H1 (cell line): ENCODE measurements around the gene PROKR1. TPM values are rescaled to one million over a fixed set of nuclear protein-coding genes. Genes with fewer than 3 reads are reported as not detected.

ENCODE experiments used
- CTCF ChIA-PET: fragments of 300-600 bp; sonication (Branson Sonifier 250); formaldehyde crosslinking; loops from one replicate; lab custom pipeline; 2021; ENCODE audit not compliant: partially characterized antibody; lab: Charles Lee
- POLR2A ChIA-PET: fragments of 300-600 bp; sonication (Branson Sonifier 250); formaldehyde crosslinking; loops from one replicate; lab custom pipeline; 2021; ENCODE audit warnings: inconsistent platforms; ENCODE audit not compliant: partially characterized antibody; lab: Charles Lee
- DNase-seq, 2 experiments: peaks; one replicate each; pipeline versions ENCODE4 v3.0.0 to v3.0.0-alpha.2; 2010 to 2022; ENCODE audit warnings: low spot score in 2 of 2, low read depth in 1 of 2, mixed read lengths in 1 of 2
- FAIRE-seq: peaks from 2 replicates; lab custom pipeline; 2011; peaks lifted over from hg19 to GRCh38; lab: Jason Lieb, UNC
- H2AFZ ChIP-seq: 2 replicates; pipeline ENCODE4 v1.8.1; 2012; ENCODE audit warnings: low read length, inconsistent platforms
- H2AK5ac ChIP-seq: 2 replicates; pipeline ENCODE4 v1.6.1; 2013; ENCODE audit warnings: low read depth, low read length
- H2BK120ac ChIP-seq: replicated peaks from 2 replicates; pipeline ENCODE3; 2013; ENCODE audit warnings: low read depth, low read length, inconsistent platforms
- H2BK12ac ChIP-seq: 2 replicates; pipeline ENCODE4 v1.6.1; 2013; ENCODE audit warnings: low read depth, low read length
- H2BK15ac ChIP-seq: 2 replicates; pipeline ENCODE4 v1.6.1; 2013; ENCODE audit warnings: low read length
- H2BK20ac ChIP-seq: 2 replicates; pipeline ENCODE4 v1.6.1; 2013; ENCODE audit warnings: low read length
- H2BK5ac ChIP-seq: 2 replicates; pipeline ENCODE4 v1.6.1; 2013; ENCODE audit warnings: low read depth, low read length
- H3K14ac ChIP-seq: 2 replicates; pipeline ENCODE4 v1.6.1; 2013; ENCODE audit warnings: inconsistent platforms; ENCODE audit not compliant: insufficient read length
- H3K18ac ChIP-seq: 2 replicates; pipeline ENCODE4 v1.6.1; 2013; ENCODE audit warnings: low read length; ENCODE audit errors: extremely low read depth
- H3K23ac ChIP-seq: 2 replicates; pipeline ENCODE4 v1.6.1; 2013; ENCODE audit warnings: inconsistent platforms; ENCODE audit not compliant: insufficient read length
- H3K23me2 ChIP-seq: 2 replicates; pipeline ENCODE4 v1.6.1; 2013; ENCODE audit warnings: low read depth, low read length
- H3K27ac ChIP-seq: 2 replicates; pipeline ENCODE4 v1.6.1; 2011; ENCODE audit warnings: low read depth, low read length, inconsistent platforms
- H3K27me3 ChIP-seq, 4 experiments: replicated peaks in 1 of 4; 1 replicate in 1 of 4; 2 replicates in 3 of 4; pipeline versions ENCODE4 v1.6.1 to v1.8.1; 2011 to 2013; ENCODE audit warnings: low read length in 3 of 4, mild to moderate bottlenecking in 3 of 4, inconsistent platforms in 2 of 4, mixed read lengths in 2 of 4, moderate library complexity in 1 of 4; ENCODE audit not compliant: control insufficient read depth in 3 of 4, insufficient read depth in 3 of 4; ENCODE audit errors: extremely low read depth in 1 of 4
- H3K36me3 ChIP-seq, 4 experiments: 2 replicates each; pipeline versions ENCODE4 v1.6.1 to v1.8.1; 2011 to 2013; ENCODE audit warnings: mild to moderate bottlenecking in 4 of 4, low read length in 3 of 4, moderate library complexity in 2 of 4, control low read depth in 1 of 4, inconsistent platforms in 1 of 4; ENCODE audit not compliant: insufficient read depth in 4 of 4, control insufficient read depth in 2 of 4
- H3K4ac ChIP-seq: replicated peaks from 2 replicates; pipeline ENCODE3; 2013; ENCODE audit warnings: low read length, low read depth, mixed read lengths, inconsistent platforms; ENCODE audit not compliant: insufficient read length
- H3K4me1 ChIP-seq, 4 experiments: replicated peaks in 1 of 4; 1 replicate in 1 of 4; 2 replicates in 3 of 4; pipeline versions ENCODE4 v1.6.1 to v1.8.1; 2011 to 2013; ENCODE audit warnings: low read length in 3 of 4, inconsistent platforms in 2 of 4, mixed read lengths in 1 of 4; ENCODE audit not compliant: insufficient read depth in 4 of 4, control insufficient read depth in 3 of 4
- H3K4me2 ChIP-seq, 2 experiments: 2 replicates each; pipeline versions ENCODE4 v1.6.1 to v1.8.1; 2011 to 2013; ENCODE audit warnings: low read depth in 2 of 2, low read length in 2 of 2, control low read depth in 1 of 2, inconsistent platforms in 1 of 2, mild to moderate bottlenecking in 1 of 2; ENCODE audit not compliant: insufficient read depth in 1 of 2
- H3K4me3 ChIP-seq, 4 experiments: fragments of 200-600, 300-600 bp in 1 of 4; sonication (generic), shearing (Covaris generic), sonication (Bioruptor Twin) in 1 of 4; 2 replicates each; pipeline versions ENCODE4 v1.5.1 to v1.8.1; 2011 to 2016; ENCODE audit warnings: low read length in 4 of 4, low read depth in 3 of 4, control low read depth in 2 of 4, inconsistent platforms in 2 of 4, mild to moderate bottlenecking in 2 of 4, mixed read lengths in 1 of 4, moderate library complexity in 1 of 4; ENCODE audit not compliant: insufficient read depth in 2 of 4; ENCODE audit errors: extremely low read depth in 1 of 4
- H3K56ac ChIP-seq: replicated peaks from 2 replicates; pipeline ENCODE3; 2013; ENCODE audit warnings: low read depth, mild to moderate bottlenecking, mixed read lengths, low read length, inconsistent platforms; ENCODE audit not compliant: insufficient read length
- H3K79me1 ChIP-seq: 2 replicates; pipeline ENCODE4 v1.6.1; 2013; ENCODE audit warnings: low read depth, low read length, control low read depth
- H3K79me2 ChIP-seq, 2 experiments: 2 replicates each; pipeline versions ENCODE4 v1.6.1 to v1.8.1; 2012 to 2013; ENCODE audit warnings: low read length in 2 of 2, mild to moderate bottlenecking in 2 of 2, inconsistent platforms in 1 of 2; ENCODE audit not compliant: insufficient read depth in 2 of 2, control insufficient read depth in 1 of 2
- H3K9ac ChIP-seq, 4 experiments: replicated peaks in 1 of 4; 1 replicate in 1 of 4; 2 replicates in 3 of 4; pipeline versions ENCODE4 v1.6.1 to v1.8.1; 2011 to 2013; ENCODE audit warnings: low read depth in 3 of 4, low read length in 3 of 4, control low read depth in 2 of 4, mild to moderate bottlenecking in 2 of 4, moderate library complexity in 2 of 4, inconsistent platforms in 1 of 4; ENCODE audit errors: extremely low read depth in 1 of 4
- H3K9me3 ChIP-seq, 2 experiments: 2 replicates each; pipeline versions ENCODE4 v1.6.1 to v1.8.1; 2012 to 2013; ENCODE audit warnings: mild to moderate bottlenecking in 2 of 2, moderate library complexity in 2 of 2, control low read depth in 1 of 2, inconsistent platforms in 1 of 2, low read depth in 1 of 2, low read length in 1 of 2, mixed read lengths in 1 of 2; ENCODE audit not compliant: insufficient read depth in 2 of 2
- H4K20me1 ChIP-seq, 2 experiments: replicated peaks in 1 of 2; 2 replicates each; pipeline versions ENCODE3 to v1.8.1; 2011 to 2013; ENCODE audit warnings: inconsistent platforms in 2 of 2, low read length in 2 of 2, mild to moderate bottlenecking in 1 of 2; ENCODE audit not compliant: insufficient read depth in 2 of 2, control insufficient read depth in 1 of 2
- H4K5ac ChIP-seq: 2 replicates; pipeline ENCODE4 v1.6.1; 2013; ENCODE audit warnings: low read length, low read depth, mixed read lengths, inconsistent platforms; ENCODE audit not compliant: insufficient read length
- H4K8ac ChIP-seq: 2 replicates; pipeline ENCODE4 v1.8.0; 2013; ENCODE audit warnings: mild to moderate bottlenecking, moderate library complexity, low read length, inconsistent platforms; ENCODE audit not compliant: insufficient read depth; ENCODE audit errors: extremely low read depth
- H4K91ac ChIP-seq: replicated peaks from 2 replicates; pipeline ENCODE3; 2013; ENCODE audit warnings: low read length, mixed read lengths, inconsistent platforms; ENCODE audit not compliant: insufficient read length
- CREB1 ChIP-seq: IDR thresholded peaks from 2 replicates; pipeline ENCODE4 v1.6.1; 2012; ENCODE audit warnings: inconsistent platforms
- MAFK ChIP-seq: IDR thresholded peaks from 2 replicates; pipeline ENCODE4 v1.6.1; 2012; ENCODE audit warnings: low read depth, mild to moderate bottlenecking, improper control_type of control experiment, low read length
- WGBS, 2 experiments: shearing (Covaris generic) in 1 of 2; methylation state at CpG; one replicate each; pipeline versions ENCODE4 v1.1.6 to v1.1.7; 2013 to 2015; ENCODE audit warnings: low lambda C conversion rate in 2 of 2, mixed read lengths in 2 of 2, inconsistent platforms in 1 of 2, low coverage in 1 of 2, missing lambda C conversion rate in 1 of 2; ENCODE audit not compliant: insufficient replicate concordance in 2 of 2, insufficient coverage in 1 of 2, insufficient read length in 1 of 2; ENCODE audit errors: extremely low coverage in 1 of 2, missing lambda C conversion rate in 1 of 2; 5-methylcytosine and 5-hydroxymethylcytosine counted together
- polyA plus RNA-seq, 7 experiments: library from polyadenylated mRNA; depleted of rRNA in 3 of 7; stranded (reverse) in 5 of 7; unstranded in 2 of 7; fragments of >200 nt in 5 of 7; fragments of 200-250 nt in 2 of 7; gene quantifications; 1 replicate in 5 of 7; 2 replicates in 1 of 7; 4 replicates in 1 of 7; pipeline versions ENCODE4 v1.2.1 to v1.2.3, GENCODE V29; 2011 to 2013; ENCODE audit warnings: missing spikeins in 2 of 7, mixed read lengths in 2 of 7
- total RNA-seq: library from RNA; stranded (reverse); fragmentation: NEBNext Ultra II Directional; extraction: Animal tissue kit (Norgen Biotek cat#: 25700); gene quantifications from 2 replicates; pipeline ENCODE4 v1.2.1, GENCODE V29; 2021

The PROKR1 gene
- total and polyA plus RNA-seq, 2 of the 8 experiments (the other 6 are each of a cell fraction or from before 2014, with no cell fraction given) = 1.8 to 3.9 TPM

- Histone ChIP-seq H4K91ac (no peak overlapping the region), H3K18ac (no peak overlapping the region), H3K4me1 (peaks cover 0 to 6% (median 2%) of the 10 kb centered on the region in 4 experiments; a peak in 2 of 7 replicates), H2AK5ac (no peak overlapping the region), H3K9ac (no peak overlapping the region), H3K4ac (no peak overlapping the region), H2BK120ac (no peak overlapping the region), H4K5ac (no peak overlapping the region), H2BK12ac (no peak overlapping the region), H4K8ac (no peak overlapping the region), H3K4me2 (peak overlapping the region; percentile 21 to 36; a peak in 1 of 4 replicates), H3K79me1 (no peaks in the 10 kb centered on the region), H3K56ac (no peak overlapping the region), H2BK5ac (0 out of 2 replicates have a peak overlapping the region, but pooled peaks have one; percentile 86), H3K79me2 (no peaks in the 10 kb centered on the region), H3K27me3 (no peaks in the 10 kb centered on the region), H3K4me3 (peak overlapping the region in 1 of 4 experiments; percentile 19; a peak in 1 of 8 replicates), H2BK15ac (no peak overlapping the region), H3K27ac (no peak overlapping the region), H3K23me2 (no peaks in the 10 kb centered on the region)
- DNase-seq = peak in 1 of 2 experiments; percentile 31
- ChIA-PET CTCF (interaction anchor here (1.2 to 1.6 kb wide), 3 partner anchors 11 to 15 kb away, joined by 3 to 9 read pairs (median 4); no protein-coding TSS in a partner anchor), POLR2A (no interaction called here)
- TF ChIP-seq MAFK = 0 out of 2 replicates have a peak, but pooled peaks have one; percentile 2
- no peak for TF ChIP-seq CREB1
- TF ChIP-seq, all 59 proteins: peak for 1
- 64% methylated on average over 2 of the region's 2 CpGs; no CpG with 5 or more reads in 1 of the 2 experiments for whole genome bisulfite sequencing, 2 experiments
- H3K14ac ChIP-seq = no peak overlapping the region
- no peak overlapping the region; the same call in 1 of the 2 replicates for H2BK20ac ChIP-seq
- H3K23ac ChIP-seq = no peak overlapping the region
- FAIRE-seq = peak; percentile 19
- H3K9me3 ChIP-seq = peaks cover 7 to 17% of the 10 kb centered on the region in 2 experiments; a peak in 2 of 4 replicates
- H3K36me3 ChIP-seq = no peaks in the 10 kb centered on the region; a peak in 3 of 8 replicates
- H4K20me1 ChIP-seq = no peaks in the 10 kb centered on the region
- no peak overlapping the region for H2AFZ ChIP-seq
Observed at GRCh38 chr2:68696554-68696953, 53.2 kb downstream of the PROKR1 start.
